Inferior parietal cortex (tissue), 1 donor: ENCODE results near the gene ZNF292.
"Not testable (repeated sequence)": the region's sequence is repeated elsewhere in the genome, so short reads cannot be mapped to it uniquely, and the experiment has no call there.

ENCODE experiments used
- DNase-seq: peaks from one replicate; pipeline ENCODE4 v3.0.0-alpha.2; 2016; ENCODE audit errors: extremely low spot score

ZNF292 gene

GRCh38 chr6:87274660-87275274 lies 119.4 kb downstream of the ZNF292 start:
- DNase-seq, result no peak

- DNase-seq, result no peak
Observed at GRCh38 chr6:87276624-87277023, 121.3 kb downstream of the ZNF292 start.

GRCh38 chr6:87277123-87277522 lies 121.8 kb downstream of the ZNF292 start:
- DNase-seq, result no peak

GRCh38 chr6:87279196-87279595 lies 123.8 kb downstream of the ZNF292 start:
- DNase-seq, result no peak

GRCh38 chr6:87281426-87281825 lies 126.1 kb downstream of the ZNF292 start:
- no peak for DNase-seq

GRCh38 chr6:87282743-87283142 lies 127.4 kb downstream of the ZNF292 start:
- no peak for DNase-seq

GRCh38 chr6:87283461-87283860 lies 128.1 kb downstream of the ZNF292 start:
- no peak for DNase-seq

GRCh38 chr6:87287251-87287650 lies 131.9 kb downstream of the ZNF292 start:
- no peak for DNase-seq

GRCh38 chr6:87289571-87289970 lies 134.2 kb downstream of the ZNF292 start:
- no peak for DNase-seq

GRCh38 chr6:87291883-87292282 lies 136.5 kb downstream of the ZNF292 start:
- DNase-seq, result no peak

GRCh38 chr6:87293526-87293925 lies 138.2 kb downstream of the ZNF292 start:
- no peak for DNase-seq

- DNase-seq, result no peak
Observed at GRCh38 chr6:87297119-87297518, 141.8 kb downstream of the ZNF292 start.

GRCh38 chr6:87301277-87301676 lies 145.9 kb downstream of the ZNF292 start:
- DNase-seq, result not testable (repeated sequence)

GRCh38 chr6:87308970-87309369 lies 153.6 kb downstream of the ZNF292 start:
- DNase-seq, result no peak

- DNase-seq, result no peak
Observed at GRCh38 chr6:87312860-87313259, 157.5 kb downstream of the ZNF292 start.
